Tibial nerve (tissue), 4 donors: ENCODE measurements around the gene ABLIM2. TPM values are rescaled to one million over a fixed set of nuclear protein-coding genes. Genes with fewer than 3 reads are reported as not detected.

Source experiments
- DNase-seq, 2 donors: peaks; one replicate each; pipeline ENCODE4 v3.0.0-alpha.2; 2019; ENCODE audit warnings: low spot score in 2 of 2
- H3K27ac ChIP-seq, 4 donors: fragments of 200-600 bp; sonication (generic) in 3 of 4; one replicate each; pipeline ENCODE4 v1.5.1; 2017 to 2019; ENCODE audit warnings: mild to moderate bottlenecking in 1 of 4
- H3K27me3 ChIP-seq, 2 donors: fragments of 200-600 bp; sonication (generic) in 1 of 2; one replicate each; pipeline versions ENCODE4 v1.5.1 to v1.6.0; 2017 to 2019
- H3K36me3 ChIP-seq, 3 donors: fragments of 200-600 bp; sonication (generic); one replicate each; pipeline ENCODE4 v1.5.1; 2018 to 2019
- H3K4me1 ChIP-seq, 4 donors: fragments of 200-600 bp; sonication (generic) in 3 of 4; one replicate each; pipeline ENCODE4 v1.5.1; 2017 to 2019
- H3K4me3 ChIP-seq, 4 donors: fragments of 200-600 bp; sonication (generic) in 3 of 4; one replicate each; pipeline ENCODE4 v1.5.1; 2017 to 2019; ENCODE audit warnings: mild to moderate bottlenecking in 1 of 4, moderate library complexity in 1 of 4
- H3K9me3 ChIP-seq, 4 donors: fragments of 200-600 bp; sonication (generic) in 3 of 4; one replicate each; pipeline ENCODE4 v1.5.1; 2017 to 2019
- CTCF ChIP-seq, 5 experiments: fragments of 200-600 bp in 3 of 5; fragments of 450-650 bp in 2 of 5; sonication (generic) in 3 of 5; IDR thresholded peaks; one replicate each; pipeline ENCODE4 v1.5.1; 2016 to 2019; ENCODE audit warnings: antibody characterized with exemption in 5 of 5, mild to moderate bottlenecking in 3 of 5, moderate library complexity in 2 of 5
- EP300 ChIP-seq, 2 donors: sonication (generic); formaldehyde crosslinking; IDR thresholded peaks; one replicate each; pipeline ENCODE4 v1.6.1; 2017; ENCODE audit warnings: antibody characterized with exemption in 2 of 2, mild to moderate bottlenecking in 1 of 2
- POLR2A ChIP-seq, 2 donors: fragments of 450-650 bp; IDR thresholded peaks; one replicate each; pipeline ENCODE4 v1.6.1; 2017; ENCODE audit warnings: antibody characterized with exemption in 2 of 2, mild to moderate bottlenecking in 2 of 2, moderate library complexity in 2 of 2
- WGBS, 2 donors: methylation state at CpG; one replicate each; pipeline ENCODE4 v1.1.5; 2018; 5-methylcytosine and 5-hydroxymethylcytosine counted together
- total RNA-seq, 4 donors: library from RNA; depleted of rRNA; stranded (reverse); fragments of >200 nt; gene quantifications; one replicate each; pipeline ENCODE4 v1.1.0, GENCODE V29; 2016

ABLIM2 gene
- total RNA-seq, 4 donors from 2014 or later = 29.1 to 125 (median 41.7) TPM

- H3K36me3 ChIP-seq = peaks cover 0 to 17% (median 0%) of the 10 kb centered on the region in 3 donors
- H3K9me3 ChIP-seq = no peaks in the 10 kb centered on the region
- TF ChIP-seq CTCF (IDR thresholded peaks at IDR 0.05) = no peak
- TF ChIP-seq POLR2A (IDR thresholded peaks at IDR 0.05) = no peak
- no peak for TF ChIP-seq EP300 (IDR thresholded peaks at IDR 0.05)
- no peak for DNase-seq
- H3K4me3 ChIP-seq = no peak overlapping the region
- no peaks in the 10 kb centered on the region for H3K4me1 ChIP-seq
- H3K27me3 ChIP-seq = peaks cover 0 to 1% of the 10 kb centered on the region in 2 donors
- WGBS, 2 donors = 75 to 79% methylated on average over 28 to 29 of the region's 29 CpGs
- H3K27ac ChIP-seq = no peak overlapping the region
Measured at GRCh38 chr4:8150152-8151090, 8.2 kb downstream of the ABLIM2 start.

- peaks cover 0 to 2% (median 0%) of the 10 kb centered on the region in 4 donors for H3K4me1 ChIP-seq
- no peak for DNase-seq
- TF ChIP-seq CTCF (IDR thresholded peaks at IDR 0.05) (no peak), POLR2A (IDR thresholded peaks at IDR 0.05) (no peak)
- 76 to 79% methylated on average over 7 of the region's 7 CpGs for WGBS, 2 donors
- peaks cover 0 to 17% (median 0%) of the 10 kb centered on the region in 3 donors for H3K36me3 ChIP-seq
- H3K27me3 ChIP-seq = peaks cover 0 to 9% of the 10 kb centered on the region in 2 donors
- no peaks in the 10 kb centered on the region for H3K9me3 ChIP-seq
- no peak overlapping the region for H3K4me3 ChIP-seq
- H3K27ac ChIP-seq = no peak overlapping the region
Measured at GRCh38 chr4:8149664-8150063, 8.9 kb downstream of the ABLIM2 start.

- H3K4me3 ChIP-seq = no peak overlapping the region
- no peak for DNase-seq
- 75 to 84% methylated on average over 13 to 14 of the region's 14 CpGs for WGBS, 2 donors
- H3K4me1 ChIP-seq = peaks cover 0 to 9% (median 0%) of the 10 kb centered on the region in 4 donors
- peaks cover 0 to 17% (median 0%) of the 10 kb centered on the region in 3 donors for H3K36me3 ChIP-seq
- H3K27me3 ChIP-seq = peaks cover 0 to 16% of the 10 kb centered on the region in 2 donors
- TF ChIP-seq POLR2A (IDR thresholded peaks at IDR 0.05) (no peak), CTCF (IDR thresholded peaks at IDR 0.05) (no peak), EP300 (IDR thresholded peaks at IDR 0.05) (no peak)
- no peak overlapping the region for H3K27ac ChIP-seq
- no peaks in the 10 kb centered on the region for H3K9me3 ChIP-seq
Measured at GRCh38 chr4:8148785-8149435, 9.7 kb downstream of the ABLIM2 start.

GRCh38 chr4:8148159-8148558 is 10.5 kb downstream of the ABLIM2 start:
- no peak for TF ChIP-seq POLR2A (IDR thresholded peaks at IDR 0.05)
- TF ChIP-seq EP300 (IDR thresholded peaks at IDR 0.05) = no peak
- H3K36me3 ChIP-seq = peaks cover 0 to 17% (median 0%) of the 10 kb centered on the region in 3 donors
- H3K4me1 ChIP-seq = peaks cover 0 to 9% (median 0%) of the 10 kb centered on the region in 4 donors
- 94 to 96% methylated on average over 13 of the region's 13 CpGs for WGBS, 2 donors
- H3K9me3 ChIP-seq = no peaks in the 10 kb centered on the region
- no peak overlapping the region for H3K27ac ChIP-seq
- no peak for DNase-seq
- H3K27me3 ChIP-seq = peaks cover 0 to 24% of the 10 kb centered on the region in 2 donors
- no peak overlapping the region for H3K4me3 ChIP-seq

GRCh38 chr4:8147231-8147970 is 11.2 kb downstream of the ABLIM2 start:
- no peak overlapping the region for H3K27ac ChIP-seq
- 62 to 63% methylated on average over 19 of the region's 19 CpGs for WGBS, 2 donors
- H3K27me3 ChIP-seq = peaks cover 0 to 24% of the 10 kb centered on the region in 2 donors
- DNase-seq = no peak
- no peaks in the 10 kb centered on the region for H3K9me3 ChIP-seq
- peaks cover 0 to 9% (median 0%) of the 10 kb centered on the region in 4 donors for H3K4me1 ChIP-seq
- peaks cover 0 to 17% (median 0%) of the 10 kb centered on the region in 3 donors for H3K36me3 ChIP-seq
- H3K4me3 ChIP-seq = no peak overlapping the region
- TF ChIP-seq POLR2A (IDR thresholded peaks at IDR 0.05) (no peak), EP300 (IDR thresholded peaks at IDR 0.05) (no peak), CTCF (IDR thresholded peaks at IDR 0.05) (no peak)
